Neutrophil (primary cell): ENCODE data around the gene CCDC24.

ENCODE experiments used
- H3K27ac ChIP-seq: fragments of 200-600 bp; sonication (generic); 2 replicates; pipeline ENCODE4 v1.5.1; 2016; ENCODE audit warnings: mild to moderate bottlenecking, moderate library complexity
- H3K27me3 ChIP-seq: fragments of 200-600 bp; sonication (generic); 2 replicates; pipeline ENCODE4 v1.6.0; 2016; ENCODE audit warnings: mild to moderate bottlenecking
- H3K36me3 ChIP-seq: fragments of 200-600 bp; sonication (generic); 2 replicates; pipeline ENCODE4 v1.5.1; 2017
- H3K4me1 ChIP-seq, 2 experiments: fragments of 200-600 bp in 1 of 2; sonication (generic) in 1 of 2; 1 replicate in 1 of 2; 2 replicates in 1 of 2; pipeline versions ENCODE4 v1.5.1 to v1.6.1; 2013 to 2016; ENCODE audit warnings: low read depth in 1 of 2, low read length in 1 of 2, mild to moderate bottlenecking in 1 of 2, moderate library complexity in 1 of 2; ENCODE audit not compliant: control insufficient read depth in 1 of 2, insufficient read depth in 1 of 2
- H3K4me3 ChIP-seq, 2 experiments: fragments of 200-600 bp in 1 of 2; sonication (generic) in 1 of 2; 1 replicate in 1 of 2; 2 replicates in 1 of 2; pipeline ENCODE4 v1.5.1; 2013 to 2016; ENCODE audit warnings: low read depth in 1 of 2, low read length in 1 of 2, mild to moderate bottlenecking in 1 of 2, moderate library complexity in 1 of 2
- H3K9me3 ChIP-seq: fragments of 200-600 bp; sonication (generic); 2 replicates; pipeline ENCODE4 v1.5.1; 2016
- CTCF ChIP-seq: fragments of 200-600 bp; sonication (generic); IDR thresholded peaks from 2 replicates; pipeline ENCODE4 v1.5.1; 2016; ENCODE audit warnings: antibody characterized with exemption

The CCDC24 gene

GRCh38 chr1:43947061-43947873, 44.1 kb upstream of the CCDC24 start:
- H3K36me3 ChIP-seq = peaks cover 8% of the 10 kb centered on the region
- H3K4me3 ChIP-seq = peak overlapping the region; percentile 83 to 86
- H3K27ac ChIP-seq = peak overlapping the region; percentile 94
- TF ChIP-seq CTCF = no peak
- H3K9me3 ChIP-seq = no peaks in the 10 kb centered on the region
- no peaks in the 10 kb centered on the region for H3K27me3 ChIP-seq
- H3K4me1 ChIP-seq = peaks cover 17 to 25% of the 10 kb centered on the region in 2 experiments

- Histone ChIP-seq H3K27me3 (no peaks in the 10 kb centered on the region), H3K4me1 (peaks cover 17 to 25% of the 10 kb centered on the region in 2 experiments), H3K9me3 (no peaks in the 10 kb centered on the region), H3K27ac (no peak overlapping the region), H3K4me3 (no peak overlapping the region), H3K36me3 (peaks cover 8% of the 10 kb centered on the region)
- no peak for TF ChIP-seq CTCF
Observed at GRCh38 chr1:43947874-43948437, 43.4 kb upstream of the CCDC24 start.

- H3K36me3 ChIP-seq = peaks cover 8% of the 10 kb centered on the region
- H3K4me3 ChIP-seq = no peak overlapping the region
- no peaks in the 10 kb centered on the region for H3K9me3 ChIP-seq
- peaks cover 17 to 25% of the 10 kb centered on the region in 2 experiments for H3K4me1 ChIP-seq
- H3K27ac ChIP-seq = no peak overlapping the region
- no peaks in the 10 kb centered on the region for H3K27me3 ChIP-seq
- no peak for TF ChIP-seq CTCF
Observed at GRCh38 chr1:43949678-43950077, 41.7 kb upstream of the CCDC24 start.

DNA sequence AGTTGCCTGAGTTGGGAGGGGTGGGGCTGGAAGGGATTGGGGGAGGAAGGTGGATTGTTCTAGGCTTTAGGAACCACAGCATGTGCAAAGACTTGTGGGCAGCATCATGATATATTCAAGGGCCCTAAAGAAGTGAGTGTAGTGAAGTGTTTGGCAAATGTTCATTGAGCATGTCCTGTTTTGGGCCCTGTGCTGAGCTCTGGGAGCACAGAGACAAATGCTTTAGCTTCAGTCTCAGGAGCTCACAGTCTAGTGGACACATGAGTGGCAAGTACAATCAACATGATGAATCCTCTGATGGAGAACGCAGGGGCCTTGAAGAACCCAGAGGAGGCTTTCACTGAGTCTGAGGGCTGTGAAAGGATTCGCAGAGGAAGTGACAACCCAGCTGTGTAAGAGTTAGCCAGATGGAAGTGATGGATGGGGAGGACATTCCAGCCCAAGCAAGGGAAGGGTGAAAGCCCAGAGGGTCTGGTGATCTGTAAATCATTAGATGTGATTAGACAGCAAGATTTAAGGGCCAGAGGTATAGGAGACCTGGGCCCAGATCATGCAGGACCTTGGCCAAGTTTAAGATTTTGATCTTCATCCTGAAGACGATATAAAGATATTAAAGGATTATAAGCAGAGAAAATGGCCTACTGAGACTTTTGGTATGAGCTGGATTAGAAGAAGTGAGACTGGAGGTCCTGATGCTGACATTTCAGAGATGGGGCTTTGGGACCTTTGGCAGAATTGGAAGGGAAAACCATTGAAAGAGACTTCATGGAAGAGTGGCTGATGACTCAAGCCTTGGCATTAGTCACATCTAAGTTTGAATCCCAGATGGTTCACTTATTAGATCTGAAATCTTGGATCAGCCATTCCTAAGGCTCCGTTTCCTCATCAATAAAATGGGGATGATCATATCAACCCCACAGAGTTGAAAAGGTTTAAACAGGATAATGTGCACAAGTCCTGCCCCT, 40.1 kb upstream of the CCDC24 start:
- no peak for TF ChIP-seq CTCF
- Histone ChIP-seq H3K36me3 (peaks cover 9% of the 10 kb centered on the region), H3K4me1 (peaks cover 13 to 19% of the 10 kb centered on the region in 2 experiments), H3K9me3 (no peaks in the 10 kb centered on the region), H3K4me3 (no peak overlapping the region), H3K27me3 (no peaks in the 10 kb centered on the region), H3K27ac (no peak overlapping the region)

DNA sequence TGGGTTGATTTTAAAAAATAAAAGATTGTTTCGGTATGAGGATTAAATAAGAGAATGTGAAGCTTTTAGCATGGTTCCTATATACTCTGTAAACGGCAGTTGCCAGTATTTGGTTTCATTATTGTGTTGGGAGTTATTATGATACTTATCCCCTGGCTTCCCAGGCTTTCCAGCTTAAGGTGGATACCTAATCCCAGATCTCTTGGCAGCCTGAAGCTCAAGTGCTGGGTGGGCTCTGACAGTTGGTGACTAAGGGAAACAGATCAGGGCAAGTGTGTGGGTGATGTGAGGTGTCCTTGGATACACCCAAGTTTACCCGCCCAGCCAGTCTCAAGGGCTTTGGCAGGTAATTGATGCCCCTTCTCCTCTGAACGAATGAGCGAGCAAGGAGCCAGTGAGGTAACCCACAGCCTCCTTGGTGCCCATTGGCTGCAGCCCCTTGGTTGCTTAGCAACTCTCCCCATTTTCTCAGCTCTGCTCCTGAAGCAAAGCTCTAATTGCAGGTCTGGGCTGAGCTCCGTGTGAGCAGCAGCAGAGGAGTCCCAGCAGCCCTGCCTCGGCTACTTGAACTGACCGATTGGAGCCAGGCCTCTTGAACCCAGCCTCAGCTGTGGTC, 38.6 kb upstream of the CCDC24 start:
- Histone ChIP-seq H3K4me3 (no peak overlapping the region), H3K27ac (no peak overlapping the region), H3K9me3 (no peaks in the 10 kb centered on the region), H3K27me3 (no peaks in the 10 kb centered on the region), H3K36me3 (peaks cover 23% of the 10 kb centered on the region), H3K4me1 (peaks cover 9 to 11% of the 10 kb centered on the region in 2 experiments)
- TF ChIP-seq CTCF = no peak
